IPS-11a (cell line): ENCODE measurements around the gene SLC1A4.

ENCODE experiments used
- H3K4me3 ChIP-seq: one replicate; pipeline ENCODE4 v1.5.1; 2013; ENCODE audit warnings: low read depth, low read length, control low read depth

The SLC1A4 gene

DNA sequence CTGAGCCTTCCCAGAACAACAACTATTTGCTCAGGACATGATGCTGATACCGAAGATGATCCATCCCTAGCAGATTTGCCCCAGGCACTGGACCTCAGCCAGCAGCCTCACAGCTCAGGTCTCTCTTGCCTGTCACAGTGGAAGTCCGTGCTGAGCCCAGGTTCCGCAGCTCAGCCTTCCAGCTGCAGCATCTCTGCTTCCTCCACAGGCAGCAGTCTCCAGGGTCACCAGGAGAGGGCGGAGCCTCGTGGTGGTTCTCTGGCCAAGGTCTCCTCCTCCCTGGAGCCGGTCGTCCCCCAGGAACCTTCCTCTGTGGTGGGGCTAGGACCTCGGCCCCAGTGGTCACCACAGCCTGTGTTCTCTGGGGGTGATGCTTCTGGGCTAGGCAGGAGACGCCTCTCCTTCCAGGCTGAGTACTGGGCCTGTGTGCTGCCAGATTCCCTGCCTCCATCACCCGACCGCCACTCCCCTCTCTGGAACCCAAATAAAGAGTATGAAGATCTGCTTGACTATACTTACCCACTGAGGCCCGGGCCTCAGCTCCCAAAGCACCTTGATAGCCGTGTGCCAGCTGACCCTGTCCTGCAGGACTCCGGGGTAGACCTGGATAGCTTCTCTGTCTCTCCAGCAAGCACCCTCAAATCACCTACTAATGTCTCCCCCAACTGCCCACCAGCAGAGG, 82.4 kb downstream of the SLC1A4 start:
- no peak overlapping the region for H3K4me3 ChIP-seq

DNA sequence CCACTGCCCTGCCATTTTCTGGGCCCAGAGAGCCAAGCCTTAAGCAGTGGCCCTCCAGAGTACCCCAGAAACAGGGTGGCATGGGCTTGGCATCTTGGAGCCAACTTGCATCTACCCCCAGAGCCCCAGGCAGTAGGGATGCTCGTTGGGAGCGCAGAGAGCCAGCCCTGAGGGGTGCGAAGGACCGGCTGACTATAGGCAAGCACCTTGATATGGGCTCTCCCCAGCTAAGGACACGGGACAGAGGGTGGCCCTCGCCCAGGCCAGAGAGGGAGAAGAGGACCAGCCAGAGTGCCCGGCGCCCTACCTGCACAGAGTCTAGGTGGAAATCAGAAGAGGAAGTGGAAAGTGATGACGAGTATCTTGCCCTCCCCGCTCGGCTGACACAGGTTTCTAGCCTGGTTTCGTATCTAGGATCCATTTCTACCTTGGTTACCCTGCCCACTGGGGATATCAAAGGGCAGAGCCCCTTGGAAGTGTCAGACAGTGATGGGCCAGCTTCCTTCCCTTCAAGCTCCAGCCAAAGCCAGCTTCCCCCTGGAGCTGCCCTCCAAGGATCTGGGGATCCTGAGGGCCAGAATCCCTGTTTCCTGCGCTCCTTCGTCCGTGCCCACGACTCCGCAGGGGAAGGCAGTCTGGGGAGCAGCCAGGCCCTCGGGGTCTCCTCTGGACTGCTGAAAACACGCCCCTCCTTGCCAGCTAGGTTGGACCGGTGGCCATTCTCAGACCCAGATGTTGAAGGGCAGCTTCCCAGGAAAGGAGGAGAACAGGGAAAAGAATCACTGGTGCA, 83.2 kb downstream of the SLC1A4 start:
- no peak overlapping the region for H3K4me3 ChIP-seq
